Sigmoid colon (tissue), 7 donors: ENCODE results near the gene ZNF362. TPM values are rescaled to one million over a fixed set of nuclear protein-coding genes. Genes with fewer than 3 reads are reported as not detected.

ENCODE experiments used
- DNase-seq: peaks from one replicate; pipeline ENCODE4 v3.0.0-alpha.2; 2019
- H3K27ac ChIP-seq, 4 donors: fragments of 200-600 bp; sonication (generic); one replicate each; pipeline ENCODE4 v1.5.1; 2016 to 2019; ENCODE audit warnings: mild to moderate bottlenecking in 1 of 4
- H3K27me3 ChIP-seq, 3 donors: fragments of 200-600 bp; sonication (generic); one replicate each; pipeline ENCODE4 v1.5.1; 2019; ENCODE audit warnings: mild to moderate bottlenecking in 1 of 3
- H3K36me3 ChIP-seq, 4 donors: fragments of 200-600 bp; sonication (generic); one replicate each; pipeline ENCODE4 v1.5.1; 2016 to 2019
- H3K4me1 ChIP-seq, 4 donors: fragments of 200-600 bp; sonication (generic); one replicate each; pipeline ENCODE4 v1.5.1; 2017 to 2019
- H3K4me3 ChIP-seq, 4 donors: fragments of 200-600 bp; sonication (generic); one replicate each; pipeline ENCODE4 v1.5.1; 2017 to 2019; ENCODE audit warnings: mild to moderate bottlenecking in 2 of 4, moderate library complexity in 1 of 4
- H3K9me3 ChIP-seq, 4 donors: fragments of 200-600 bp in 3 of 4; sonication (generic) in 3 of 4; one replicate each; pipeline versions ENCODE4 v1.5.1 to v1.6.1; 2013 to 2019
- EP300 ChIP-seq, 4 donors: sonication (generic); formaldehyde crosslinking; IDR thresholded peaks; one replicate each; pipeline ENCODE4 v1.6.1; 2017; ENCODE audit warnings: antibody characterized with exemption in 4 of 4
- POLR2A ChIP-seq, 2 donors: fragments of 450-650 bp; IDR thresholded peaks; one replicate each; pipeline ENCODE4 v1.6.1; 2016; ENCODE audit warnings: antibody characterized with exemption in 2 of 2, mild to moderate bottlenecking in 2 of 2, moderate library complexity in 2 of 2
- POLR2AphosphoS5 ChIP-seq, 4 donors: sonication (generic); formaldehyde crosslinking; IDR thresholded peaks; one replicate each; pipeline ENCODE4 v1.6.1; 2017; ENCODE audit warnings: antibody characterized with exemption in 4 of 4
- WGBS, 2 donors: extraction: QIAGEN DNeasy Blood & Tissue Kit; methylation state at CpG; one replicate each; pipeline ENCODE4 v1.1.7; 2013; 5-methylcytosine and 5-hydroxymethylcytosine counted together
- intact Hi-C: fragments of 100-400 bp; cut with DNase I; formaldehyde crosslinking; loops from one replicate; pipeline ENCODE4 v1.15.1; 2023
- polyA plus RNA-seq, 3 donors: library from polyadenylated mRNA; stranded (reverse); fragments of 200-250 nt; gene quantifications; one replicate each; pipeline ENCODE4 v1.2.3, GENCODE V29; 2013
- total RNA-seq, 4 donors: library from RNA; depleted of rRNA; stranded (reverse); fragments of >200 nt; gene quantifications; one replicate each; pipeline ENCODE4 v1.1.0, GENCODE V29; 2016
- TF ChIP-seq, protein P1 (sequence below), 4 experiments: fragments of 450-650 bp in 3 of 4; fragments of 200-600 bp in 1 of 4; IDR thresholded peaks; one replicate each; pipeline ENCODE4 v1.5.1; 2016 to 2019; ENCODE audit warnings: antibody characterized with exemption in 4 of 4, mild to moderate bottlenecking in 3 of 4, moderate library complexity in 2 of 4
- donor health status: healthy with polysubstance abuse.
- donor health status: Bipolar disorder and iron deficiency.
- donor health status: healthy.

ZNF362 gene
- total and polyA plus RNA-seq, 7 donors: 3.5 to 18.8 (median 11.2) TPM

DNA sequence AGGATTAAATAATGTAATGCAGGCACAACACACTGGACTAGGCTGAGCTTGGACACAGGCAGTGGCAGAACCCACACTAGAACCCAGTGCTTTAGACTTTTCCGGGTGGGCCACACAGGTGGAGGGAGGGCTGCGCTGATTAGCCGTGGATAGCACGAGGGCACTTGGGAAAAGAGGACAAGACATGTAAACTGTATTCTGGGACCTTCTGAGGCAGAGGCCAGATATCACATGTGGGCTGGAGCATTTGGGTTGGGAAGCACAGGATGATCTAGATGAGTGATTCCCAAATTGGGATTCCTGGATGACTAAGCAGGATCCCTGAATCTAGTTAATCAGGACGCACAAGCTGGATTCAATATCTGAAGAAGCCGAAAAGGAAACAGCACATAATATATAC is 84.9 kb downstream of the ZNF362 start:
- Histone ChIP-seq H3K36me3 (peaks cover 0 to 5% (median 0%) of the 10 kb centered on the region in 4 donors), H3K27ac (peak overlapping the region; percentile 79 to 100 (median 98)), H3K4me1 (peaks cover 0 to 100% (median 99%) of the 10 kb centered on the region in 4 donors), H3K4me3 (no peak overlapping the region), H3K27me3 (no peaks in the 10 kb centered on the region), H3K9me3 (no peaks in the 10 kb centered on the region)
- WGBS, 2 donors: 85 to 86% methylated on average over 6 of the region's 6 CpGs
- intact Hi-C loops: no loop called here
- no peak for DNase-seq
- TF ChIP-seq, protein P1, sequence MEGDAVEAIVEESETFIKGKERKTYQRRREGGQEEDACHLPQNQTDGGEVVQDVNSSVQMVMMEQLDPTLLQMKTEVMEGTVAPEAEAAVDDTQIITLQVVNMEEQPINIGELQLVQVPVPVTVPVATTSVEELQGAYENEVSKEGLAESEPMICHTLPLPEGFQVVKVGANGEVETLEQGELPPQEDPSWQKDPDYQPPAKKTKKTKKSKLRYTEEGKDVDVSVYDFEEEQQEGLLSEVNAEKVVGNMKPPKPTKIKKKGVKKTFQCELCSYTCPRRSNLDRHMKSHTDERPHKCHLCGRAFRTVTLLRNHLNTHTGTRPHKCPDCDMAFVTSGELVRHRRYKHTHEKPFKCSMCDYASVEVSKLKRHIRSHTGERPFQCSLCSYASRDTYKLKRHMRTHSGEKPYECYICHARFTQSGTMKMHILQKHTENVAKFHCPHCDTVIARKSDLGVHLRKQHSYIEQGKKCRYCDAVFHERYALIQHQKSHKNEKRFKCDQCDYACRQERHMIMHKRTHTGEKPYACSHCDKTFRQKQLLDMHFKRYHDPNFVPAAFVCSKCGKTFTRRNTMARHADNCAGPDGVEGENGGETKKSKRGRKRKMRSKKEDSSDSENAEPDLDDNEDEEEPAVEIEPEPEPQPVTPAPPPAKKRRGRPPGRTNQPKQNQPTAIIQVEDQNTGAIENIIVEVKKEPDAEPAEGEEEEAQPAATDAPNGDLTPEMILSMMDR (IDR thresholded peaks at IDR 0.05): no peak
- peak in 1 of 4 donors; percentile 3 for TF ChIP-seq EP300 (IDR thresholded peaks at IDR 0.05)
- TF ChIP-seq POLR2AphosphoS5 (IDR thresholded peaks at IDR 0.05): peak in 2 of 4 donors; percentile 27 to 55
- TF ChIP-seq POLR2A (IDR thresholded peaks at IDR 0.05): no peak

DNA sequence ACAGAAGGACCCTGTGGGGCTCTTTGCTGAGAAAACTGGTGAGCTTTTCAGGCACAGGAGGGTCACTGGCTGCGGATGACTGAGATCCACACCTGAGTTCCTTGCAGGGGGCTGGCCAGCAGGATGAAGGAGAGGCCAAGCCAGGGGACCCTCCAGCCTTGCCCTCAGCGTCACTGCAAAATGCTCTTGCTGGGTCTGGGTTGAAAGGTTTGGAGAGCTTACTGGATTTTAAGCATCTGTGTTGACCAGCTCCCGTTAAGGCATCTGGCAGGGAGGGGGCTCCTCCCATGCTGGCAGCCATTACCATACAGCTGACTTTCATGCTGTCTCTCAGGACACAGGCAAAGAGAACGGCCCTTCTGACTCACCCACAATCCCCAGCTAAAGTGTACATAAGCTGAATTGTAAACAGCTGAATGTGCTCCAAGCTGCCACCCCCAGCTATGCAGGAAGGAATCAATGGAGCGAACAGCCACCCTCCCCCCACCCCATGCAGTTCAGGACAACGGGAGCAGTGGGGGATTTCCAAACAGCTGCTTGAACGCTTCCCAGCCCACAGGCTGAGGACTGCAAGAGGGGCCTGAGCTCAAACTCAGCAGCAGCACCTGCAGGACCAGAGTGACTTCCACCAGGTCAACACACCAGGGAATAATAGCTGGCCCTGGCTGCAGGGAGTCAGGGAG is 85.9 kb downstream of the ZNF362 start:
- WGBS, 2 donors: 15 to 30% methylated on average over 7 of the region's 7 CpGs
- Histone ChIP-seq H3K36me3 (peaks cover 0 to 5% (median 0%) of the 10 kb centered on the region in 4 donors), H3K4me3 (peak overlapping the region in 3 of 4 donors; percentile 7 to 27 (median 9)), H3K27me3 (no peaks in the 10 kb centered on the region), H3K4me1 (peaks cover 0 to 100% (median 99%) of the 10 kb centered on the region in 4 donors), H3K9me3 (no peaks in the 10 kb centered on the region), H3K27ac (peak overlapping the region; percentile 79 to 100 (median 98))
- peak; percentile 93 for DNase-seq
- intact Hi-C loops: no loop called here
- peak in 1 of 4 donors; percentile 44 for TF ChIP-seq EP300 (IDR thresholded peaks at IDR 0.05)
- TF ChIP-seq, protein P1 (IDR thresholded peaks at IDR 0.05): no peak
- peak; percentile 10 to 76 (median 34) for TF ChIP-seq POLR2AphosphoS5 (IDR thresholded peaks at IDR 0.05)

DNA sequence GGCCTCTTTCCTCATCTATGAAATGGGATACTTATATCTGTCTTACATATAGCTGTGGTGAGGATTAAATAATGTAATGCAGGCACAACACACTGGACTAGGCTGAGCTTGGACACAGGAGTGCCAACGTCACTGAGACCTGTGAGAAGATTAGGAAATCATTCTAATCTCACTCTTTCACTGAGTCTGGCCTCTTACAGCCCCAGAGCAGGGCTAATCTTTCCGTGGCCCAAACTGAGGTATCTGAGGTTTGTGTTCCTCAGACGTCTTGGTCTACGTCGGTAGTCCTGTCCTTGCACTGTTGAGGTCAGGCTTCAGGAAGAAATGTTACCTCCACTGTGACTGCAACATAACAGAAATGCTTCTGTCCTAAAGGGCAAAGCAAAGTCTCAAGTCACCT is 87.2 kb downstream of the ZNF362 start:
- no peak for DNase-seq
- Histone ChIP-seq H3K27ac (peak overlapping the region; percentile 60 to 100 (median 98)), H3K9me3 (no peaks in the 10 kb centered on the region), H3K27me3 (no peaks in the 10 kb centered on the region), H3K4me1 (peaks cover 0 to 97% (median 95%) of the 10 kb centered on the region in 4 donors), H3K4me3 (no peak overlapping the region), H3K36me3 (peaks cover 0 to 5% (median 0%) of the 10 kb centered on the region in 4 donors)
- WGBS, 2 donors: 71 to 77% methylated on average over 5 of the region's 5 CpGs
- TF ChIP-seq, protein P1 (IDR thresholded peaks at IDR 0.05): no peak
- TF ChIP-seq POLR2AphosphoS5 (IDR thresholded peaks at IDR 0.05) (no peak), POLR2A (IDR thresholded peaks at IDR 0.05) (no peak), EP300 (IDR thresholded peaks at IDR 0.05) (no peak)
- intact Hi-C loops: no loop called here

DNA sequence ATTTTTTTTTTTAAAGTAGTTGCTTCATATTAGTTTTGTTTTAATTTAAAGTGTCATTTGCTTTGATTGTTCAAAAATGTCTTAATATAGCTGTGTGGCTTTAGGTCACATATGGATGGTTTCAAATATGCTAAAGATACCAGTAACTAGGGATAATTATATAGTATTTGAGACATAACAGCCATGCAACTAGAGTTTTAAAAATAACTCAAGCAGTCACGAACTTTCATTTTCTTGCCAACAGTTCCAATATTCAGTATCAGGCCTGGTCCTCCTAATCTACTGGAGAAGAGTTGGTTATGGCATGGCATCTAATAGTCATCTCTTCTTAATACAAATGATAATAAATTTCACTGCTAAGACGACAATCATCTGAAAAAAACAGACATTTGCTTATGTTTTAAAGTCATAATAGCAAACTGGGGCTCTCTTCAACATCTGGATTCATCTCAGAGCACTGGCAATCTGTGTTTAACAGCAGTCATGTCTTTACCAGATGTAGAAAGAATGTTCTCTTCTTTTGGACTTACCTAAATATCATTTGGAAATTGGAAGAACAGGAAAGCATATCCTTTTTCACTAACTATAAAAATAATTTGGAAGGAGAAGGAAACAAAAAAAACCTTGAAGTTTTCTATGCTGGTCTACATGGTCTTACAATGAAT is 88.7 kb downstream of the ZNF362 start:
- intact Hi-C loops: no loop called here
- Histone ChIP-seq H3K36me3 (peaks cover 0 to 5% (median 0%) of the 10 kb centered on the region in 4 donors), H3K27ac (peak overlapping the region; percentile 60 to 100 (median 98)), H3K4me3 (no peak overlapping the region), H3K4me1 (peaks cover 0 to 82% (median 80%) of the 10 kb centered on the region in 4 donors), H3K9me3 (no peaks in the 10 kb centered on the region), H3K27me3 (no peaks in the 10 kb centered on the region)
- WGBS, 2 donors: 66 to 72% methylated on average over 2 of the region's 2 CpGs
- no peak for DNase-seq
- TF ChIP-seq EP300 (IDR thresholded peaks at IDR 0.05): no peak
- TF ChIP-seq POLR2AphosphoS5 (IDR thresholded peaks at IDR 0.05): no peak
- no peak for TF ChIP-seq POLR2A (IDR thresholded peaks at IDR 0.05)
- TF ChIP-seq, protein P1 (IDR thresholded peaks at IDR 0.05): no peak
